CMK (cell line): ENCODE data around the gene TSPAN7.

ENCODE experiments used
- DNase-seq: peaks from one replicate; pipeline ENCODE4 v3.0.0-alpha.2; 2010; ENCODE audit warnings: low read depth

Gene TSPAN7

GRCh38 chrX:38561126-38561868 is at the start of gene TSPAN7:
TSPAN7 (plus strand) TSS chrX:38561542; CDS start chrX:38561547, 5 bp downstream.
- peak; percentile 47 for DNase-seq

DNA sequence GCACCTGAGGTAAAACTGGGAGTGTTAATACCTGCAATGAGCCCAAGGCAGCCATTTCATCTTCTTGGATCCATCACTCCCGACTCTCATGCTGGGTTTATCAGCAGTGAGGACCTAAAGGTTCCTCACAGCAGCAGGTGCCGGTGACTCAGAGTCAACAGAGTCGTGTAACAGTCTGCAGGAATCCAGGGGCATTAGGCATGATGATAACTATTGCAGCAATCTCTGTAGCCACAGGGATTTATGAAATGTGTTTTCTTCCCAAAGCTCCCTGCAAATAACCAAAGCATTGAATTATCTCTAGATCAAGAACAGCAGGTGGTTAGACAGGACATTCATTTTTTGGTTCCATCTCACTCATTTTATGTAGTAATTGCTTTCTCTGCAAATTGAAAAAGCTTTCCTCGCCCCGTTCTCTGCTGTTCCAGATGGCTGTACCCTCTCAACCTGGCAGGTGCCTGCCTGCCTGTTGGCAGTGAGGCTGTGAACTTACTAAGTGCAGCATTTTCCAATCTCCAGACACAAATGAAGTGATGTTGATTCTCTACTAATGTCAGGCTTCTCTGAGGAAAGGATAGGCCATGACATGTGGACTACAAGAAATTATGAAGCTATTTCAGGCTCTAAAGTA is 48.1 kb upstream of the TSPAN7 start:
- DNase-seq = no peak

DNA sequence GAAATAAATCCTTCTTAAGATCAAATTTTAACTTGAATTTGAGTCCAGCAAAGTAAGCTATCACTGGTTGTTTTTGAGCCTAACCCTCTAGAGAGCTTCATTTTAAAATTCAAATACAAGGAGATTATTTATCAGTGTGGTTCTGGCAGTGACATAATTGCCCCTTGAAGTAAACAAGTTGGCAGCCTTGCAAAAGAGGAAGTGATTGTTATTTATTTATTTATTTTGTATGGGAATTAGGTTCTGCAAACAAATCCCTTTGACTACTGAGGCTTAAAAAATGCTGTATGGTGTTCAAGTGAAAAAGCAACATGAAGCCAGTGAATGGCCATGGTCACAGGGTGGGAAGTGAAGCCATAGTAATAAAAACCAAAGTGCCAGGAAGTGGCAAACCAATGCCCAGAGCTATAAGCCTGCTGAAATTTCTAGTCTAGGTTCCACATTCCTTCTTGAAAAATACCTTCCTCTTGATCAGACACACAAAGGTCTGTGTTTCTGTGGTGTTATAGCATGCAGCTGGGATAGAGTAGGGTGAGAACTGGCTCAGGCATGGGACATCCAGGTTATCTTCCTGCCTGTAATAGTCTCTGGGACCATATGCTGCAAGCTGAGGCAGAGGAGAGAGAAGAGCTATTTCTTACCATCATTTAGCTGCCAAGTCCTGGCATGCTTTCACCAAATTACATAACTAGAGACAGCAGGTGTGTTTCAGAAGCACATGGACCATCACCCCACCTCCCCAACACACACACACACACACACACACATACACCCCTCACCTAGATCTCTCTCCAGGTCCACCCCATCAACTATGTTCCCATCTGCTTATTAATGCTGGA is 47.1 kb upstream of the TSPAN7 start:
- DNase-seq = no peak

- no peak for DNase-seq
Measured at GRCh38 chrX:38515291-38515690, 46.1 kb upstream of the TSPAN7 start.

- no peak for DNase-seq
Measured at GRCh38 chrX:38516196-38516774, 45.1 kb upstream of the TSPAN7 start.

DNA sequence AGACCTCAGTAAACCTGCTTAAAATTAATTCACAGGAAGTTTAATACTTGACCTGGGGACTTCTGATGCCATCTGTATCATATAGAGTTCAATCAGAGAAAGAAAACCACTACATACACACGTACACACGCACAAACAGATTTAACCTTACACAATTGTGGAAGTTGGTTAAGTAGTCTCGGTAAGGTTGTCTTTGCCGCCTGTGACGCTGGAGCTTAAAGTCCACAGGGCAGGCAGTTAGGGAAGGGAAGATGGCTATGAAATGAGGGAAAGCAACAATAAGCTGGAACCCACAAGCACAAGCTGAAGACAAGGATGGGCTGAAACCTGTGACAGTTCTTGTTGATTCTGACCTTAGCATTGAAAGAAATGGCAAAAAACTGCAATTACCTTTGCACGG is 41.7 kb upstream of the TSPAN7 start:
- DNase-seq = no peak

- no peak for DNase-seq
Measured at GRCh38 chrX:38538134-38538533, 23.2 kb upstream of the TSPAN7 start.

DNA sequence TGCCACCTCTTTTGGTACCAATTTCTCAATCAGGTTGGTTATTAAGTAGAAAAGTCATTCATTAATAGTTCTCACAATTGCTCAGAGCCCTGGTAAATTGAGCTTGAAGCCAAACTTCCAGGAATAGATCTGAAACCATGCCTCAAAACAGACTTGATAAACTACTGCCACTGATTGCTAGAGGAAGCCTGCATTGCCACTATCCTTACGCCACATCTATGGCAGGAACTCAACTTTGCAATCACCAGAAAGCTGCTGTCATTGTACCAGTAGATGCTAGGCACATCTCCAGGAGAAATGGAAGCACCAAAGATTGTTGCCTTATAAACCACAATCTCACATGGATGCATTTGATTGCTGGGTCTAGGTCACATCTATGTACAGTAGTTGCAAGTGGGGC is 21.6 kb upstream of the TSPAN7 start:
- no peak for DNase-seq

- DNase-seq = no peak
Measured at GRCh38 chrX:38548508-38548907, 12.8 kb upstream of the TSPAN7 start.

DNA sequence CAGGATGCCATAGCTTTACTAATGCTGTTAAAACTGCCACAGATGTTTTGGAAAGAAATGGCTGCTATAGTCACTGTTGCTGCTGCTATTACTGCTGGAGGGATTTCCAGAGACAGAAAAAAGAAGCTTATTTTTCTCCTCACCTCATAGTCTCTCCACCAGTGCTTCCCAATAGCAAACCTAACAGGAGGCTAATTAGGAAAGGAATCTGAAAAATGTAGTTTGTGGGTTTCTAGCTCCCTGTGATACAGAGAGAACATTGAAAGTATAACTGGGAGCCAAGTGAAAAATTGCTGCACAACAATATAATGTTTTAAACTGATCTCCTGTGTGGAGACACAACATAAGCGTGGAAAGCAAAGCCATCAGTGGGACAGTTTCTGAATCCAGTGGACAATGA is 8.6 kb upstream of the TSPAN7 start:
- DNase-seq = no peak

DNA sequence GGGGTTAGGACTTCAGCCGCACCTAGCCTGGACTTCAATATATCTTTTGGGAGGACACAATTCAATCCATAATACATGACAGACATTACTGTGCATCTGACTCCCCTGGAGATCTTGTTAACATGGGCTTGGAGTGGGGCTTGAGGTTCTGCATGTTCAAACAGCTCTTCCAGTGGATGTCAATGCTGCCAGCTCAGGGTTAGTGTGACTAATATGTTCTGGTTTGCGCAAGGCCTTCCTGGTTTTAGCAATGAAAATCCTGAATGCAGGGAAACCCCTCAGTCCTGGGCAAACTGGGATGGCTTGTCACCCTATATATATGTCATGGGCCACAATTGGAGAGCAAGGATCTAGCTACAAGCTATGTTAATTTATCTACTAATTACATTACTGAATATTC is 2.7 kb upstream of the TSPAN7 start:
- DNase-seq = no peak

GRCh38 chrX:38560776-38561125 is 591 bp upstream of the TSPAN7 start:
- no peak for DNase-seq

- DNase-seq = no peak
Measured at GRCh38 chrX:38561951-38562719, 793 bp downstream of the TSPAN7 start.

- no peak for DNase-seq
Measured at GRCh38 chrX:38563030-38563429, 1.7 kb downstream of the TSPAN7 start.

- DNase-seq = no peak
Measured at GRCh38 chrX:38570396-38570795, 9.1 kb downstream of the TSPAN7 start.

GRCh38 chrX:38571058-38571457 is 9.7 kb downstream of the TSPAN7 start:
- no peak for DNase-seq

GRCh38 chrX:38574858-38575257 is 13.5 kb downstream of the TSPAN7 start:
- DNase-seq = no peak

- DNase-seq = no peak
Measured at GRCh38 chrX:38575888-38576287, 14.5 kb downstream of the TSPAN7 start.

DNA sequence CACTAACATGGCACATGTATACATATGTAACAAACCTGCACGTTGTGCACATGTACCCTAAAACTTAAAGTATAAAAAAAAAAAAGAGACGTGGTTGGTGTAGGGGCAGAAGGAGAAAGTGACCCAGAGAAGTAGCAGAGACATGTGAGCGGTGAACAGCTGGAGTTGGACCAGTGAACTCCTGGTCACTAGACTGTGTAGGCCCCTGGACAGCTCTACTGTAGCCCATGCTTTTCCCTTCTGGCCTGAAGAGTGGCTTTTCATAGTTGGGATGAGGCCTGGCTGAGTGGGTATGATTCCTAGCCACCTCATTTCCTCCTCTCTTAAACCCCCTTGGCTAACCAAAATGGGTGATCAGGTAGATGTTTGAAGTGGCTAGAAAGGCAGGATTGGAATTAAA is 16.4 kb downstream of the TSPAN7 start:
- no peak for DNase-seq

DNA sequence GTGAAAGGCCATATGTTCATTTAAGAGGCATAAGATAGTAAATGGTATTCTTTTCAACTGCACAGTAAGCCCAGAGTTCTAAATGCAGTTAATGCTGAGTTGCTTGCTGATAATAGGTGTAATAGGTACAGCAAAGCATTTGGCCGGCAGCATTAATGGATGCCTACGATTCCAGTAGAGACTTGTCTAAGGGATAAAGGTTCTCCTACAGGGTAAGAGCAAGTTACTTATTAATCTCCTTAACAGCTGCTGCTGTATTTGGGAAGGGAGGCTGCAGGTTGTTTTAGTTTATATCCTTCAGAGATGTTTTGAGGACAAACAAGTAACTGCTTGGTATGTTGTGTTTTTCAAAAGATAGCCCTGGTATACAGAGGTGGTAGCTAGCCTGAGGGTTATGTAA is 16.8 kb downstream of the TSPAN7 start:
- DNase-seq = no peak

DNA sequence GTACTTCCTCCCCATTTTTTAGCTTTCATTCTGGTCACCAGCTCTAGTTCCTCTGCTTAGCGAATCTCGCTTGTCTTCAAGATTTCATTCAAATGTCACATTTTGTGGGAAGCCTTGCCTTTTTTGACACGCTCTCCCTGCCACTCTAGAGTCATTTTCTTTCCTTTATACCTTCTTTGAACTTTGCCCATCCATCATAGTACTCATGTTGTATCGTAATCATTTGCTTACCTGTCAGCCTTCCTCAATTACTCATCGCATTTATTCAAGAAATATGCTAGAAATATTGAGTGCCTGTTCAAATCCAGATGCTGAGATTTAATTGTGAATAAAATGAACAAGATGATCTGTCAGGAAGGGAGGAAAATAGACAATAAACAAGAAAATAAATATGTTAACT is 21.8 kb downstream of the TSPAN7 start:
- no peak for DNase-seq

- DNase-seq = no peak
Measured at GRCh38 chrX:38594434-38594833, 33.1 kb downstream of the TSPAN7 start.
